ENCODE measurements around the gene VDAC2. TPM values are rescaled to one million over a fixed set of nuclear protein-coding genes. Genes with fewer than 3 reads are reported as not detected.

Gene VDAC2
- total RNA-seq, 1 donor from 2014 or later = 273 TPM

DNA sequence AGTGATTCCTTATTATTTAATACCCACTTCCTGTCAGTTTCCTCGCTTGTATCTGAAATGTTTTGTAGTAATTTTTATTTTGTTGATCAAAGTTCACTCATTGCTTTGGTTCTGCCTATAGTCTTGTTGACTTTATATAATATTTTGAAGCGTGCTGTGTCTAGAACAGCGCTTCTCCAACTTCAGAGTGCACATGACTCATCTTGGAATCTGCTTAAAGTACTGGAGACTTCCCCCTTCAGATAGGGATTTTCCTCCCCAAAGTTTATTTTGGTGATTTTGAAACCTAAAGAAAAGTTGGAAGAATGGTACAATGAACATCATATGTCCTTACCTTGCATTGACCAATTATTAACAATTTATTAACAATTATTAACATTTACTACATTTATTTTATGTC is 19.4 kb downstream of the VDAC2 start:
- no peak for DNase-seq (ENCODE audit: low read depth)

DNA sequence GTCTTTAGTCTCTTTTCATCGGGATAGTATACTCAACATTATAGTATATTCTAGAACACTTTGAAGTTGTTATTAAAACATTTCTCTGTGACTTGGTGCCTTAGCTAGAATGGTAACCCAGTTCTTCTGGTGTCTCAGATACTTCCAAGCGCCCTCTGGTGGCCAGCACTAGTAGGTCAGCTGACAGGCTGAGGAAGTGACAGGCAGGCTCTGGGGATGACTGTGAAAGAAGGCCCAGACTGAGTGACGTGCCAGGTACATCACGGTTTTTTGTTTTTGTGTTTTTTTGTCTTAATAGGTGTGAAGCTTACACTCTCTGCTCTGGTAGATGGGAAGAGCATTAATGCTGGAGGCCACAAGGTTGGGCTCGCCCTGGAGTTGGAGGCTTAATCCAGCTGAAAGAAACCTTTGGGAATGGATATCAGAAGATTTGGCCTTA is 20.0 kb downstream of the VDAC2 start:
- peak; percentile 89 for DNase-seq (ENCODE audit: low read depth)

DNA sequence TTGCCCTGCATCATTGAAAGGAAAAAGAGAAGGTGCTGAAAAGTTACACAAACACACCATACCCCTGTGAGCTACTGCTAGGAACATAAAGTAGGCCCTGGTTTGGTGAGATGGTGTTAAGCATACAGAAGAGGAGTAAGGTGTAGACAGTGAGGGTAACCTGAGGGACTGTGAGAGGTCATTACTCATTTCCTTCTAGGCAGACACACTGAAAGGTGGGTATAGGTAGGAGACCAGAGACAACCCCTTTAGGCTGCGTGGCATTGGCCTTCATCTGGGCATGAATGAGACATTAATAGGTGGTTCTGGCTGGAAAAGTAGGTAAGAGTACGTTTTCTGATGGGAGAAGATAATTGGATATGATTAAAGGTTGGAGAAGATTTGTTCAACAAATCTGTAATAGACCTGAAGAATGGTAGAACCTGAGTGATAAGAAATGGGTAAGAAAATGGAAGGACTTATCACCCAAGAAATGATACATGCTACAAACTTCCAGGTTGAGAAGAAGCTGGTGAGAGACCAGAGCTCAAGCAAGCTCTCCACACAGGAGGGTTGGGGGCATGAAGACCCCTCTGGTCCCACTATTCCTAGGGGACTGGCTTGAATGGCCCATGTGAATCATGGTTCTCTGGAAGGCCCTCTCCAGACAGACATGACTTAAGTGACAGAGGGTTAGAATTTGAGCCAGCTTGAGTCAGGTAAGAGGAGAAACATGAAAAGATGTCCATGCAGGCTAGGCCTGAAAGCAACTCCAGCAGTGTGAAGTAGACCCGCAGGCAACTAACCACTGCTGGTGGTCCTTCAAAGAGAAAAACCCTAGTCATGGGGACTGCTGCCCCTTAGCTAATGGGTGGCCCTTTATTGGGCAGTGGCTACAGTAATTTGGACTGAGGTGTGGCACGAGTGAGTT is 21.3 kb downstream of the VDAC2 start:
- DNase-seq (ENCODE audit: low read depth) = no peak

DNA sequence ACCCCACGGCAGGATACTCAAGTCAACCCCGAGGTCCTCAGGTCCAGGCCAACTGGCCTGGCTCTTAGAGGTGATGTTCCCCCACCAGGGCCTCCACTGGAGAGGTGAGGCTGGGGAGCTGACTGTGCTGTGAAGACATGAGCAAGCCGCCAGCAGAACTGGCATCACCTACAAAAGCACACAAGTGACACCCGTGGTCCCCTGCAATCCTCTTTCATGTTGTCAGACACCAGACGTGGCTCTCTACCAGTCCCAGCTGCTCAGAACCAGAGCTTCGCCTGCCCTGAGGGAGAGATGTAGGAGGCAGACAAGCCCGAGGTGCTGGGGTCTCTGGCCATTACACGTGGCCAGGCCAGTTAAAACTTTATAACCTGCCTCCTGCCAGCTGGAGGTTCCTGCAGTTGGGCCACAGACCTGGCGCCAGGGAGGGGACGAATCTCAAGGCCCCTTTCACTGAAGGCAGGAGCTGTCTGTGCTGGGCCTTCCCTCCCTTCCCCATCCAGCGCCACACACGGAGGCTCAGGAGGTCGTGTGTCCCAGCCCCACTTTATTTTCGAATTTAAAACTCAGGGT is 22.9 kb downstream of the VDAC2 start:
- DNase-seq (ENCODE audit: low read depth) = no peak

DNA sequence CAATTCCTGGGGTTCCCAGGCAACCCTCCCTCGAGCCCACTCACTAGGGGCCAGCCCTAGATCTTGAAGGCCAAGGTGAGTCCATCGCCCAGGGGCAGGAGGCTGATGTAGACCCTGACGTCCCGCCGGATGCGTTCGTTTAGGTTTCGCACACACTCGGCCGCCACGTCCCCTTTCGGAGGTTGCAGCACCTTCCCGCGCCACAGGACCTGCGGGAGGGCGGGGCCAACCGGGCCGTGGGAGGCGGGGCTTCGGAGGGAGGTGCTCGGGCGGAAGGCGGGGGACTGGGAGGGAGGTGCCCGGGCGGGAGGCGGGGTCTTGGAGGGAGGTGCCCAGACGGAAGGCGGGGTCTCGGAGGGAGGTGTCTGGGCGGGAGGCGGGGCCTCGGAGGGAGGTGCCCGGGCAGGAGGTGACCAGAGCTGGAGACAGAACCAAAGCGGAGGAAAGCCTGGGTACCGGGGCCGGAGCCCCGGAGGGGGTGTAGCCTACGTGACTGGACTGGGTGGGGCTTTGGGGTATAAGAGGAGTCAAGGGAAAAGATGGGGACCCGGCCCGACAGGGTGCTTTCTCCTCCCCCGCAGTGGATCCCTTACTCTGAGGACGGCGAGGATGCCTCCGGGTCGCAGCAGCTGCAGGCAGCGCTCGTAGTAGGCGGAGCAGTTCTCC is 23.6 kb downstream of the VDAC2 start:
- peak; percentile 70 for DNase-seq (ENCODE audit: low read depth)

DNA sequence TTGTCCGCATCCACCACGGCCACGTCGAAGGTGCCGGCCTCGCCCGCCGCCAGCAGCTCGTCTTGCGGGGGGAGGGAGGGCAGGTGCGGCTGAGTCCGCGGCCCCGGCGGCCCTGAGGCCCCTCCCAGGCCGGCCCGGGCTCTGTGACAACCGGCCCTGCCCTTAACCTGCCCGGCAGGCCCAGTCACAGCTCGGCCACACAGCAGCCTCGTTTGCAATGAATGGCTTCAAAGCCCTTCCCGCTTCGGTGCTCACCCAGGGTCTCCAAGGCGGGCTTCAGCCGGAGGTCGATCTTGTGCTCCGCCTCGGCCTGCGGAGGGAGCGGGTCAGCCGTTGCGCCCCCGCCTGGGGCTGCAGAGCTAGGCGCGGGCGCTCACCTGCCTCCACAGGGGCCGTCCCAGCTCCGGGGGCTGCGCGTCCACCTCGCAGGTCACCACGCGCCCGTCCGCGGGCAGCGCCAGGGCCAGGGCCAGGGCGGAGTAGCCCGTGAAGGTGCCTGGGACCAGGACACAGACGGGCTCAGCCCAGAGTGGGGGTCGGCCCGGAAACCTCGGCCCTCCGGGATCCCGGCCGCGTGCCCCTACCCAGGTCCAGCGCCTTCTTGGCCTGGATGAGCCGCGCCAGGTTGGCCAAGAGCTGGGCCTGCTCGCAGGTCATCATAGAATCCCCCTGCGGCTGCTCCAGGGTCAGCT is 24.2 kb downstream of the VDAC2 start:
- no peak for DNase-seq (ENCODE audit: low read depth)

DNA sequence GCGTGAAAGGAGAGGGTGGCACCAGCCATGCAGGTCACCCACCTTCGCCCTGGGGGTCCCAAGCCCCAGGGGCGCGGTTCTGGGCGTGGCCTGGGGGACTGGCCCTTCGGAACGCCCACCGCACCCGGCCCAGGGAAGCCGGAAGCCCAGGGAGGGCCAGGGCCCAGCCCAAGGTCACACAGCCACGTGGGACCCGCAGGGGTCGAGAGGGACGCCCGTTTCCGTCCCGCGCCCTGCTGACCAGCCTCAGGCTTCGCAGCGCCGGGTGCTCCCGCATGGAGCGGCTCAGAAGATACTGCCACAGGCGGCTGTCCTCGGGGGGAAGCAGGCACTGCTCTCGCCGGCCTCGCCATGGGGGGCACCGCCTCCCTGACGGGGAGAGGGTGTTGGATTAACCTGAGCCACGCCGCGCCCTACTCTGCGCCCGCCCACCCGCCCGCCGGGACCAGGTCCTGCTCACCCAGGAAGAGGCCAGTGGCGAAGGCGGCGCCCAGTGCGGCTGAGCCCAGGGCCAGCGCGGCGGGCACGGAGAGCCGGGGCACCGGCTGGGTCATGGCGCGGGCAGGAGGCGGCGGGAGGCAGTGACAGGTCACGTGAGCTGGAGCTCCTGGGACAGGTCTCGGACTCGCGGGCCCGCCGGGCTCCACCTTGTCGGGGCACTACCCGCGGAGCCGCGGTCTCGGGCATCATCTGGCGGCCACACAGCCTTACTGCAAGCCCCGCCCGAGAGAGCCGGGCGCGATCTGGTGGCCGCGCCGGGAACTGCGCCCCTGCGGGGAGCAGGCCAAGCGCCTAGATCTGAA is 25.0 kb downstream of the VDAC2 start, which contains the start of gene COMTD1:
Gene COMTD1, minus strand, starts transcription at position 583 of the 803 bp plus-strand sequence. Its CDS starts 29 bp downstream, at position 554.
- DNase-seq (ENCODE audit: low read depth) = peak; percentile 83

DNA sequence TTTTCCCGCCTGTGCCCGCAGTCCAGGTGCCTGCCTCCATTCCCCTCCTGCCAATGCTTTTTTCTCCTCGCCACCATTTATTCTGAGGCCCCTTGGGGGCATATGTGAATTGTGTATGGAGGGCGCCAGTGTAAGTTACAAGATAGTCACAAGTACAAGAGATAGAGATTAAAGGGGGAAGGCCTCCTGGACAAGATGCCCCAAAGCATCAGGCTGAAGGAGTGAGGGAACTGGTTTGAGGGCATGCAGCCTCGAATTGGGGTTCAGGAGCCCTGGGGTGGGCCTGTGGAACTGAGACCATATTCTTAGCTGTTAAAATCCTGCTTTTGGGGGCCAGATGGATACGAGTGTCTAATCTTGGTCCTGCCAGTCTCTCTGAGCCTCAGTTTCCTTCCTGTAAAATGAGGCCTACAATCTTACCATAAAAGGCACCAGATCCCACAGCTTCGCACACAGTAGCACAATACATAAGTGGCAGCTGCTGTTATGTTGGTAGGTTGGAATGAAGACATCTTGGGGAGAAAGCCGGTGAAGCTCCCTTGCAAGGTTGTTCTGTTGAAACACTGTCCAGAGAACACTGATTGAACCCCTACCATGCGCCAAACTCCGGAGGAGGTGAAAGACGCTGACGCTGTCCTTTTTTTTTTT is 25.7 kb downstream of the VDAC2 start:
- no peak for DNase-seq (ENCODE audit: low read depth)

DNA sequence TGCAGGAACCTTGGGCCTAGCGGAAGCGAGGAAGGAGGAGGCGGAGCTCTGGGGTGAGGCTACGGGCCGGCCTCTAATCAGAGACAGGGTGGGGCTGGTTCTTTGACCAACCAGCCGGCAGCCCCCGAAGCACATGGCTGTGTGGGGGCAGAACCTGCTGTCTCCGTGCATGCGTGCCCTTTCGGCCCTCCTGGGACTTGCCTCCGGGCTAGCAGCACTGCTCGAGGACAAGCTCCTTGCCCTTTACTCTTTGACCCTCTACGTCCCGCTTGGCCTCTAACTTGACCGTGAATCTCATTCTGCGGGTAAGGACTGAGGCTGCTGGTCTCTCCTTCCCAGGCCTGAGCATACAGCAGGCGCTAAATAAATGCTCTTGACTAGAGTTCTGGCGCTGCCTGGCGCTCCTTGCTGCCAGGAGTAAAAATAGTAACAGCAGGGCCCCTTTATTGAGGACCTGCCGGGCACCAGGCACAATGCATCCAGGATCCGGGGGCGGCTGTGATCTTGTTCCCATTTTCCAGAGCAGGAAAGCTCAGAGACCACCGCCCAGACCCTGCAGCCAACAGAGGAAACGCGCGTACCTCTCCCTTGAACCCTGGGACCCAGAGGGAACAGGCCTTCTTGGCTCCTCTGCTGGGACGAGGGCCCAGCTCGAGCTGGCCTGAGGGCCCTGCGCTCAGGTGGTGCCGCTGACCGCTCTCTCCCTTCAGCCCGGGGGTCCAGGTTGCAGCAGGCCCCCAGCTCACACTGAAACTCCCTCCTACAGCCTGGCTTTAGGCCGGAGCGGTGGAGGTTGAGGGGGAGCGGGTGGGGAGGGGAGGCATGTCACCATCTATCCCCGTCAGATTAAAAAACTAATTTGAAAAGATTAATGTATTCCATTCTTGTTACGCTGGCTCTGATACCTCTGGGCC is 27.8 kb downstream of the VDAC2 start:
- DNase-seq (ENCODE audit: low read depth) = no peak

DNA sequence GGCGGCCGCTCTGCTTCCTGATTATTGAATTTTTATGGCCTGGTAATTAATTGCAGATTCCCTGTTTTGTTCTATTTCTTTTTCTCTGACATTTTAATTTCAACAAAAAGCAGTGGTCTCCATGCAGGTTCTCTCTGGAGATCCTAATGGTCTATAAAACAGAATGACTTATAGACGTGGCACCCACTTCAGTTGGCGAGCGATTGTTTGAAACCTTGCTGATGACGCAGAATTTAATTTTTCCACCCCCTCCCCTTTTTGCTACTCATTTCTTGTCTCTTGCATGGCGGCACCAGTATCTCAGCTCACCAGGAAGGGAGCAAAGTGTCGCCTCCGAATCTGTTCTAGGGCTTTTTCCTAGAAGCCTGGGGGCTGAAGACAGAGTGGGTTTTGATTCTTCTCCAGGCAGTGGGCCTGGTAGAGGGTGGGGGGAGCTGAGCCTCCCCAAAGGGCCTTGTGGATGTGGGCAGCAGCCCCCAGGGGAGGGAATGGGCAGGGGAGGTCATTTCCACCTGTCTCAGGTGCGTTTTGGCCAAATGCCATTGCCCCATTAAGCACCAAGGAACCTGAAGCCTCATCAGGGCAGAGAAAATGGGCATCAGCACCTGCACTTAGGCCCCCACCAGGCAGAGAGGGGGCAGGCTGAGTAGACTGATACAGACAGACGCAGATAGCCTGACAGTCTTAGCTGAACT is 28.6 kb downstream of the VDAC2 start:
- no peak for DNase-seq (ENCODE audit: low read depth)

DNA sequence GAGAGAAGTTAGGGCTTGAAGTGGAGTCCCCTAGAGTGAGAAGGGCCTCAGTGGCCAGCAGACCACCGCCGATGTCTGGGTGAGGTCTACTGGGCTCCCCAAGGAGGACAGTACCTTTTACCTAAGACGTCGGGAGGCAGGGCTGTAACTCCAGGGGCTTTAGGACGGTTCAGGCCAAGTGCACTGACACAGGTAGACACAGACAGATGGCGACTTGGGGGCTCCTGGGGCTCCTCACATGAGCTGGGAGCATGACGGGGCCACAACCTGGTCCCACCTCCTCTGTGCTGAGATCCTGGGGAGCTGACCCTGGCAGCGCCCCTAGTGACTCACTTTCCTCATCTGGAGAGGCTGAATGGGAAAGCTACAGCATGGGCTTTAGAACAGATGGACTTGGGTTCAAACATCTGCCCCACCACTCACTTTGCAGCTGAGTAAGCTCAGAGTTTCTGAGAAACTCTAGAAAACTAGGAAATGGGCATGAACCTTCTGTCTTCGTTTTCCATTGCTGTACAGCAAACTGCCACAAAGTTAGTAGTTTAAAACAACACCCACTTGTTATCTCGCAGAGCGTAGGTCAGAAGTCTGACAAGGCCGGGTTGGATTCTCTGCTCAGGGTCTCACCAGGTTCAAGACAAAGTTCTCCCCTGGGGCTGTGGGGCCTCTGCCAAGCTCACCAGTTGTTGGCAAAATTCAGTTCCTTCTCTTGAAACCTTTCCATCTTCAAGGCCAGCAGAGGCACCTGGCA is 29.9 kb downstream of the VDAC2 start:
- DNase-seq (ENCODE audit: low read depth) = no peak

DNA sequence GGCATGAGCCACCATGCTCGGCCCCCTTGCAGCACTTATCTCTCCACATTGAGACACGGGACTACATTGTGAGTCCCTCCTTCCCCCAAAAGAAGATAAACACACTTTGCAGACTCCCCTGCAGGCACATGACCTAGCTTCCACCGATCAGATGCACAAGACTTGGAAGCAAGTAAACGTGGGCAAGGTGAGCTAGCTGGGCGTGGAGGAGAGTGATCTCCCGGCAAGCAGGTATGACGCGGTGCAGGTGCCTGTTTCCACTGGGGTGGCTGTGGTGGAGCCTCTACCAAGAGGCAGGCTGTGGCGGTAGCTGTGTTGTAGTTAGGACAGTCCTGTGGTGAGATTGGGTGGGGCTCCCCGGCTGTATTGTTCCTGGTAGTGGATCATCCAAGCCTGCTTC is 32.8 kb downstream of the VDAC2 start:
- DNase-seq (ENCODE audit: low read depth) = no peak

DNA sequence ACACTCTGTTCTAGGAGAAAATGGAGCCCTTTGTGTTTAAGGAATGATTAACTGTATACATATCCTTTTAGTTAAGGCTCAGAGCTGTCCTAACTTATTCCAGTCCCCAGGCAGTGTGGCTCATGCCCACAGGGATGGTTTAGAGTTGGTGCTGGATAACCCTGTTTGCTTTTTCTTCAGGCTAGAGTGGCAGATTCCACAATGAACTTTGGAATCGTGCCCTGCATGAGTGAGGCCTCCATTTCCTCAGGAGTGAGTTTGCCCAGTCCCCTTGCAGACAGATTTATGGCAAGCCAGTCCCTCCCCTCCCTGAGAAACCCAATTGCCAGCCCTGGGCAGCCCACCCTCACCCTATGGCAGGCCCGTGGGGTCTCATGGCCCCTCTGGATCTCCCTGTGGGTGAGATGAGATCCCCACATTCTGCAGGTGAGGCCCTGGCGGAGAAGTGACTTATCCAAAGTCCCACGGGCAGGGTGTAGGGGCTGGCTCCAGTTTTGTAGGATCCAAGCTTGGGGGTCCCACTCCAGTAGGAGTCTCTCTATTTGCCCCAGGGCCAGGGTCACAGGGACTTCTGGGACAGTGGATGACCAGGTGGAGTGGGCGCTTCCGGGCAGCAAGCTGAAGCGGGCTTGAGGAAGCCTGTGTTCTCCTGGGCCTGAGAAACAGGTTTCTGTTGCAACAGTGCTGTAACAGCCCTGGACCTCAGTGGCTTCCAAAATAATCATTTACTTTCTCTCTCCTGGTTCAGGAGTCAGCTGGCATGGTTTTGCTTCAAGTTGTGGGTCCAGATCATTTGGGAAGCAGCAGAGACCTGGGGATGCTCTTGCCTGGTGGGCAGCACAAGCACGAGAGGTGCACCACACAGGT is 34.1 kb downstream of the VDAC2 start:
- no peak for DNase-seq (ENCODE audit: low read depth)

DNA sequence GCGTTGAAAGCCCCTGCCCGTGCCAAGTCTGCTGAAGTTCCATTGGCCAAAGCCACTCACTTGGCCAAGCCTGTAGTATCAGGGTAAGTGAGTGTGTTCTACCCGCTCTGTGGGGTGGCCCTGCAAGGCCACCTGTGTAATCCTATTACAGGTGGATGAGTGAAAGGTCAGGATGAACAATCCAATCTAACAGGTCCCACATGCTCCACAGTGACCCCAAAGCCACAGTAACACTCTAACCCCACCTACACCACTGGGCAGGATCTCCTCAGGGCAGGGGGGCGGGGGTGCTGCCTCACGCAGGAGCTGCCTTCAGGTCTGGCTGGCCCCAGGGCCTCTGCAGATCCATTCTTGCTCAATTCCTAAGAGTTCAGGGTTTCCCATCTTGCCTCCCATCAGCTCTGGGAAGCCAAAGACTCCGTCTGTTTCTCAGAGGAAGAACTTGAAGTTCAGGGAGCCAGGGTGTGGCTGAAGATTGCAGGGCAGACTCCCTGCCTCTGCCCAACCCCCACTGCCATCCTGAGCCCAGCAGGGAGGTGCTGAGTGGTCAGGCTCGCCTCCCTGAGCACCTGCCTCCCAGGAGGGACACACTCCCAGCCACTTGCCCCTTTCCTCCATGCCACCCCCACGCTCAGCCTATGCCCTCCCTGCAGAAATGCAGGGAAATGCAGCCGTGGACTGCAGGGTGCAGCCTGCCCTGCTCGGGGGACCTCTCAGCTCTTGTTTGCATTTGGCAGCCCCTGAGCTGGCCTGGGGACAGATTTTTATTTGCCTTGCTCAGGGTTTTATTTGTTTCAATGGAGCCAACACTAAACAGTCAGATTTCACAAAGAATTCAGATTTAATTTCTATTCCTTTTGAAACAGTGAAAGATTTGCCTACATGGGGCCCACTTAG is 35.0 kb downstream of the VDAC2 start:
- no peak for DNase-seq (ENCODE audit: low read depth)

DNA sequence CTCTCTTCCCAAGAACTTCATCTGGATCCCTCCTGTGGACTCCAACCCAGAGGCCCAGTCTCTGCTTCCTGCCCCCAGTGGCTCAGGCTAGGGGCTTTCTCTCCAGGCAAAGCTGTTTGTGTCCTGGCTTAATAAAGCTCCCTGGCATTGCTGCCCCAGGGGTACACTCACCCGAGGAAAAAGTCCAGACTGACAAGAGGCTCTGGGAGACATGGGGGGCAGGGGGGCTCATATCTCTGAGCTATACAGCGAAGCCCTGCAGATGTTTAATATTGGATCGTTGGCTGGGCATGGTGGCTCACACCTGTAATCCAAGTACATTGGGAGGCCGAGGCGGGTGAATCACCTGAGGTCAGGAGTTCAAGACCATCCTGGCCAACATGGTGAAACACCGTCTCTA is 35.9 kb downstream of the VDAC2 start:
- no peak for DNase-seq (ENCODE audit: low read depth)

DNA sequence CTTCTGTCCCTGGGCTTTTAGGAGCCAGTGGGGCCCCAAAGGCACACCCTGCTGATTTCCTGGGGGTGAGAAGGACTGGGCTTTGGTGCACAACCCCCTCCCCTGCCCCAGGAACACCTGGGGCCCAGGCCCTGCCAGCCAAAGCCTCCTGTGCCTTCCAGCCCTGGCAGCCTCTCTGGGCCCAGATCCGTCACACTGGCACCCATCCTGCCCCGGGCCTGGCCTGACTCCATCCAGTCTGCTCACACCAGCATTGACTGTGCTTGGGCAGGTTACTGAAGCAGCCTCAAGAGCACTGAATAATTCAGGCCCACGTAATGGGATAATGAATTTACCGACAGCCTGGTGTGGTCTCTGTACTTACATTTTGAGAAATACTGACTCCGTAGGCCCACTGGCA is 37.2 kb downstream of the VDAC2 start:
- DNase-seq (ENCODE audit: low read depth) = no peak

Measured in myocyte (in vitro differentiated cells).